ENCODE data around the gene KIF13A.

The KIF13A gene

DNA sequence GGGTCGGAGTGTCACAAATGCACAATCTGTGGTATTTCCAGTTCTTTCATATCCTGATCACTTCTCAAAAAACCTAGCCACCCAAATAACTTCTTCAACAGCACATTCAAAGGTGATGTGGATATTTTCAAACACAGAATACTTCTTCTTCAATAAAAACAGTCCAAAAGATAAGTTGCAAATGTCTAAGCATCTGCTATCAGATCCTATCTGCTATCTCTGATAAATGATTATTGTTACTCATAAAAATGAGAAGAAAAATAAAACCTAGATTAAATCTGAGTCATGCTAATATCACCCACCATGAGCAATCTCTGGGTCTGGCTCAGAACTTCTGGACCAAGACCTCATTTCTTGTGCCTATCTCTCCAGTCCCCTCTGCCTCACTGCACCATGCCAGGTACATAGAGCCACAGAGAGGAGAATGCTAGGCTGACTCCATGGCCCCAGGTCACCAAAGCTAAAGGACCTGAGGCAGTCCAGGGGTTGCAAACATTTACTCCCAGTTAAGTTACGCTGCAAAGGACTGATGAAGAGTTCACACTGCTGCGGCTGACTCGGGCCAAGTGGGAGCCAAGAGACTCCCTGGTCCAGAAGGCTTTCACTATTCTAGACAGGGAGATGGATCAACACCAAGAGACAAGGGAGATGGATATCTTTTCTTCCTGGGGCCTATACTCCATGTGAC lies 101.4 kb downstream of the KIF13A start:
- no peaks in the 10 kb centered on the region for H3K27me3 ChIP-seq (ENCODE audit: insufficient read depth, low read length)
- H3K27ac ChIP-seq (ENCODE audit: low read length), result no peak overlapping the region
- H3K9ac ChIP-seq (ENCODE audit: low read depth, low read length), result no peak overlapping the region
- H3K36me3 ChIP-seq (ENCODE audit: insufficient read depth, low read depth, low read length), result no peaks in the 10 kb centered on the region; the same call in 1 of the 2 replicates
- H3K4me3 ChIP-seq (ENCODE audit: low read length), result no peak overlapping the region
- H3K9me3 ChIP-seq (ENCODE audit: insufficient read depth, low read depth, low read length), result no peaks in the 10 kb centered on the region
- H3K4me1 ChIP-seq (ENCODE audit: insufficient read depth, low read length), result 0 out of 2 replicates have a peak, but pooled peaks cover 2% of the 10 kb centered on the region

DNA sequence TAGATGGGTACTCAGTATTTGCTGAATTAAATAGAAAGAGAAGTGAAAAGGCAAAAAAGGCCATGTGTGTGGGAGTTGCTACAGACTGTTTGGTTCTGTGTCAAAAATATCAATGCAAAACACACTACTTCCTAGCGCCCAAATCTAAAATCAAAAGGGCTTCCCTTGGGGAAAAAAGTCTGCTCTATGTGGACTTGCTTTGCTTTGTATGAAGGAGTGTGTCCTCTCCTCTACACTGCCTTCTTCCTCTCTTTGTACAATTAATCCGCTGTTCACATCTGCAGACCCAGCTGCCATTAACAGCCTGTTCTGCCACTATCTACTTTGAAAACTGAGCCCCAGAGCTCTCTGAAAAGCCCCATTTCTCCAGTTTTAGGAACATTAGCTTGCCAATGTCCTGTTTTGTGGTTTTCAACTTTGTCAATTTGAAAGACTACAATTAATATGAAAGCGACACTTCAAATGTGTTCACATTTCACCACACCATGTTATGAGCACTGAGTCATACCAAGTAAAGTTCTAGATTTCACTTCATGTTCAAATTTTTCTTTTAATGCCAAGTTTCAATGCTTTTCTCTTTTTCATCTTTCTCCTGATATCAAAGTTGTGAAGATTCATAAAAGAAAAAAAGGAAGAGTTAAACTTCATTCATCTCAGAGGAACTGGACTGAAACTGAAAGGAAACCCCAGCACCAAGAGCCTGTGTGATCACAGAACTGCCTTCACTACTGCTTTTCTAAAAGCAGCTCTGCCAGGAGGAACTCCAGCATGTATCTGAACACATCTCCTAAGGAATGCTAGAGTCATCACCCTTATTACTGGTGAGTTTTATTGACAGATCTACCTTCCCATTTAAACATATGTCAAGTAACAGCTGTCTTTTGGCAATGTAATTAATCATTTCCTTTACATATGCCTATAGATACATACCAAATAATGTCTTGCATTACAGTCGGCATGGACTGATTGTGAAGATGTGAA lies 102.6 kb downstream of the KIF13A start:
- Histone ChIP-seq H3K4me3 (ENCODE audit: low read length) (no peak overlapping the region), H3K36me3 (ENCODE audit: insufficient read depth, low read depth, low read length) (no peaks in the 10 kb centered on the region; the same call in 1 of the 2 replicates), H3K4me1 (ENCODE audit: insufficient read depth, low read length) (no peaks in the 10 kb centered on the region), H3K27me3 (ENCODE audit: insufficient read depth, low read length) (no peaks in the 10 kb centered on the region), H3K27ac (ENCODE audit: low read length) (no peak overlapping the region), H3K9ac (ENCODE audit: low read depth, low read length) (no peak overlapping the region), H3K9me3 (ENCODE audit: insufficient read depth, low read depth, low read length) (no peaks in the 10 kb centered on the region)

DNA sequence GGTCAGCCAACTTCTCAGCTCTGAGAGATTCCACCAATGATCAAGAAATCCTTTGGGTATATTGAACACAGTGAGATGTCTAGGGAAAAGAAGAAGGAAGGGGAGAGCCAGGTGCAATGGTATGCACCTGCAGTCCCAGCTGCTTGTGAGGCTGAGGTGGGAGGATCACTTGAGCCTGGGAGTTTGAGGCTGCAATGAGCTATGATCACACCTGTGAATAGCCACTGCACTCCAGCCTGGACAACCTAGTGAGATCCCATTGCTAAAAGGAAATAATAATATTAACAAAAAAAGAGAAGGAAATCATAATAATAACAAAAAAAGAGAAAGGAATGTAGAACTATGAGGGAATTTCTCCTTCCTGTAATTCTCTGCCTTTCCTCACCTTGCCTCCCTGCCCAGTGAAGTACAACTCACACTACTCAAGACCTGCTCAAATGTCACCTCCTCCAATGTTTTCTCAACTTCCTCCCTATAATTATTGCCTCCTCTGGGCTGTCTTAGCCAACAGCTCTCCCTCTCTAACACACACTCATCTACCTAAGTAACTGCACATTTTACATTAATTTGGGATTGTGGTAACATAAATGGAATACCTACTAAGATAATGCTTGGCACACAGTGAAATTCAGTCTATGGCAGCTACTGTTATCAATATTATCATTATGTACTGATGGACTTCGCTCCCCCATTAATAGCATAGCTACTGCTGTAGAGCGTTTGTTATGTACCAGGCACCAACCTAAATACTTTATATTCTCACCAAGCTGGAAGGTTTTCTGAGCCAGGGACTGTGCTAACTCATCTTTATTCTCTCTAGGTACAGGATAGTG lies 103.6 kb downstream of the KIF13A start:
- H3K4me1 ChIP-seq (ENCODE audit: insufficient read depth, low read length), result no peaks in the 10 kb centered on the region
- no peaks in the 10 kb centered on the region for H3K27me3 ChIP-seq (ENCODE audit: insufficient read depth, low read length)
- H3K36me3 ChIP-seq (ENCODE audit: insufficient read depth, low read depth, low read length), result no peaks in the 10 kb centered on the region
- no peak overlapping the region for H3K9ac ChIP-seq (ENCODE audit: low read depth, low read length)
- H3K27ac ChIP-seq (ENCODE audit: low read length), result no peak overlapping the region
- H3K4me3 ChIP-seq (ENCODE audit: low read length), result no peak overlapping the region
- no peaks in the 10 kb centered on the region for H3K9me3 ChIP-seq (ENCODE audit: insufficient read depth, low read depth, low read length)

DNA sequence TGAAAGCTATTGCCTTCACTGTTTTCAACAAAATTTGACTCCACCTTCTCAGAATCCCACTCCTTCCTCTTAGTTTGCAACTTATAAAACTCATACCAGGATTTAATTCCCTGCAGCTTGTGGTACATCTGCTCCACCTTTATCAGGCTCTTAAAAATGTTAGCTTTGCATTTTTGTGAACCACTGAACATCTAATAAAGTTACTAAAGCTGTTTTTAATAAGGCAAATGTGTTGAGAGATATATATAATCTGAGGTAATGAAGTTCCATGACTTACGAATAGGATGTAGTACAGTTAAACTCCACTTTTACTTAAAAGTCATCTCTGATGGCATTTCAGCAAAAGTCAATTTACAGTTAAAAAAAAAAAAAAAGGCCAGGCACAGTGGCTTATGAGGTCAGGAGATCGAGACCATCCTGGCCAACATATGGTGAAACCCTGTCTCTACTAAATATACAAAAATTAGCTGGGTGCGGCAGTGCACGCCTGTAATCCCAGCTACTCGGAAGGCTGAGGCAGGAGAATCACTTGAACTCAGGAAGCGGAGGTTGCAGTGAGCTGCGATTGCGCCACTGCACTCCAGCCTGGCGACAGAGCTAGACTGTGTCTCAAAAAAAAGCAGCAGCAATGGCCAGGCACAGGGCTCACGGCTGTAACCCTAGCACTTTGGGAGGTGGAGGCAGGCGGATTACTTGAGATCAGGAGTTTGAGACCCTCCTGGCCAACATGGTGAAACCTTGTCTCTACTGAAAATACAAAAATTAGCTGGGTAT lies 106.2 kb downstream of the KIF13A start:
- H3K4me3 ChIP-seq (ENCODE audit: low read length), result no peak overlapping the region
- H3K36me3 ChIP-seq (ENCODE audit: insufficient read depth, low read depth, low read length), result no peaks in the 10 kb centered on the region
- H3K4me1 ChIP-seq (ENCODE audit: insufficient read depth, low read length), result no peaks in the 10 kb centered on the region
- no peaks in the 10 kb centered on the region for H3K9me3 ChIP-seq (ENCODE audit: insufficient read depth, low read depth, low read length)
- H3K27me3 ChIP-seq (ENCODE audit: insufficient read depth, low read length), result no peaks in the 10 kb centered on the region
- no peak overlapping the region for H3K9ac ChIP-seq (ENCODE audit: low read depth, low read length)
- no peak overlapping the region for H3K27ac ChIP-seq (ENCODE audit: low read length)

DNA sequence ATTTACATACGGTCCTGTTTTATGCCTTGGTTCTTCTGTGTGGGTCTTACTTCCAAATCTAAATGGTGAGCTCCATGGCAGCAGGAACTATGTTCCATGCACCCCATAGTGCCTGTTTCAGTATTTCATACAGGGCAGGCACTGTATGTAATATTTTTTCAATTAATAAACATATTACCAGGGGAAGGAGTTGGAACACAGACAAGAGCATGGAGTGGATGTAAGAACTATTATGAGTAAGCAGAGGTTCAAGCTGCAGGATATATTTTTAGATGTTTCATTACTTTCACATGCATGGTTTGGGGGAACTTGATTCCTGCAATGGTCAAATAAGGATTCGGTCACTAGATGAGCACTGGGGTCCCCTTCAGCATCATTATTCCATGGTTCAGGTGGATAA lies 108.3 kb downstream of the KIF13A start:
- no peak overlapping the region for H3K9ac ChIP-seq (ENCODE audit: low read depth, low read length)
- no peaks in the 10 kb centered on the region for H3K9me3 ChIP-seq (ENCODE audit: insufficient read depth, low read depth, low read length)
- H3K27ac ChIP-seq (ENCODE audit: low read length), result no peak overlapping the region
- H3K4me1 ChIP-seq (ENCODE audit: insufficient read depth, low read length), result no peaks in the 10 kb centered on the region
- no peaks in the 10 kb centered on the region for H3K36me3 ChIP-seq (ENCODE audit: insufficient read depth, low read depth, low read length)
- H3K4me3 ChIP-seq (ENCODE audit: low read length), result no peak overlapping the region
- H3K27me3 ChIP-seq (ENCODE audit: insufficient read depth, low read length), result no peaks in the 10 kb centered on the region

DNA sequence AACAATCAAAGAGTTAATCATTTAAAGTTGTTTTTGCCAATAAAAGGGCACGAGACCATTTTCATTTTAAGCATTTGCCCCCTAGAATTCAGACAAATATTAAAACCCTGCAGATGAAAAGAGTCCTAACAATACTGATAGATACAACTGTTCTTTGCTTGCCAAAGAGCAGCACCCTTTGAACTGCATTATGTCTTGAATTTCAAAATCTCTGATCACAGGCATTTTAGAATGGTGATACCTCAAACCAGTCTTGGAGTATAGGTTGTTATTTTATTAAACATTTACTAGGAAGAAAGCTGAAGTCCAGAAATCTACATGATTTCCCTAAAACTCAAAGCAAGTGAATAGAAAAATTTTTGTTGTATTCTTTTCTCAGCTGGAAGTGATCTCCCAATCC lies 108.7 kb downstream of the KIF13A start:
- no peaks in the 10 kb centered on the region for H3K27me3 ChIP-seq (ENCODE audit: insufficient read depth, low read length)
- H3K9ac ChIP-seq (ENCODE audit: low read depth, low read length), result no peak overlapping the region
- no peak overlapping the region for H3K4me3 ChIP-seq (ENCODE audit: low read length)
- H3K9me3 ChIP-seq (ENCODE audit: insufficient read depth, low read depth, low read length), result no peaks in the 10 kb centered on the region
- no peaks in the 10 kb centered on the region for H3K4me1 ChIP-seq (ENCODE audit: insufficient read depth, low read length)
- no peaks in the 10 kb centered on the region for H3K36me3 ChIP-seq (ENCODE audit: insufficient read depth, low read depth, low read length)
- H3K27ac ChIP-seq (ENCODE audit: low read length), result no peak overlapping the region

DNA sequence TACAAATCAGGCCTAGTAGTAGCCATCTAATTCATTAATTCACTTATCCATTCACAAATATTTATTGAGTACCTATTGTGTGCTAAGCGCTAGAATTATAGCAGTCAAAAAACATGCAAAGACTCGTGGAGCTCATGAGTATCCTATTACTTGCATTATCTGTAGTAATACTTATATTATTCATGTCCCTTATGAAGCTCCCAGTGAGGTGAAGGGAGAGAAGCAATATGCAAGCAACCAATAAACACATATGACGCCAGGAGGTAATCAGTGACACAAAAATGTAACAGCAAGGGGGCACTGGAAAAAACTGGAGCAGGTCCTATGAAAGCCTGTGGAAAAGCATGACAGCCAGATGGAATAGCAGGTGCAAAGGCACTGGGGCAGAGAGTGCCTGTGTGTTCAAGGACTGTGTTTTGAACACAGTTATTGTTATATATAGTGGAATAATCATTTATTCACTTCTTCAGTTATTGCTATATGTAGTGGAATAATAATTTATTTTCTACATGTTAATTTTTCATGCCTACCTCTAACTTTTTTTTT lies 109.5 kb downstream of the KIF13A start:
- Histone ChIP-seq H3K4me3 (ENCODE audit: low read length) (no peak overlapping the region), H3K27ac (ENCODE audit: low read length) (no peak overlapping the region), H3K9ac (ENCODE audit: low read depth, low read length) (no peak overlapping the region), H3K36me3 (ENCODE audit: insufficient read depth, low read depth, low read length) (peaks cover 4% of the 10 kb centered on the region; the same call in 1 of the 2 replicates), H3K4me1 (ENCODE audit: insufficient read depth, low read length) (no peaks in the 10 kb centered on the region), H3K9me3 (ENCODE audit: insufficient read depth, low read depth, low read length) (no peaks in the 10 kb centered on the region), H3K27me3 (ENCODE audit: insufficient read depth, low read length) (no peaks in the 10 kb centered on the region)

DNA sequence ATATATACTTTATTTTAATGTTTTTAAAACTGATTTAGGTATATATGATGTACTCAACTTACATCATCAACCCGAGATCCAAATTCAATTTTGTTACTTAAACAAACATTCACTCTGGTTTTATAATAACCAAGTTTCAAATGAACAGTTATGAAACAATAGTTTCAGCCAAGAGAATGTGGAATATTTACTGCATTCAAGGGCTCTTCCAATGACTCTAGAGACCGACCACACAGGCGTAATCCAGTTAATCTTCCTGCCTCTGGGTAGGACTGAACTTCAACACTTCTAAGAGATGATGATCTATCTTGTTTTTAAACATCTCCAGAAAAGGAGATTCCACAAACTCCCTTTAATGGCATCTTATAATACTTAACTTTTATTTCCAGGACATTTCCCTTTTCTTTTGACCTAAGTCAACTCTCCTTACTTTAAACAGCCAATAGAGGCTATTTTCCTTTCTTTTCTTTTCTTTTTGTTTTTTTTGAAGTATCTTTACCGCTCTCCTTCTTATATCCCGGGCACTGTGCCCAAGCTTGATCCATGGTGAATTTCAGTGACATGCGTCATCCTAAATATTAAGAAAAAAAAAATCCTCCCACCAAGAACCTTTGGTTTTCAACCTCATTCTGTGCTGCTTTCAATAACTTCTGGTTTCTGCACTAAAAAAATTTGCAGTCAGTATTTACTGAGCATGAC lies 110.1 kb downstream of the KIF13A start:
- no peak overlapping the region for H3K27ac ChIP-seq (ENCODE audit: low read length)
- H3K9ac ChIP-seq (ENCODE audit: low read depth, low read length), result no peak overlapping the region
- no peaks in the 10 kb centered on the region for H3K4me1 ChIP-seq (ENCODE audit: insufficient read depth, low read length)
- H3K9me3 ChIP-seq (ENCODE audit: insufficient read depth, low read depth, low read length), result no peaks in the 10 kb centered on the region
- H3K36me3 ChIP-seq (ENCODE audit: insufficient read depth, low read depth, low read length), result peaks cover 5% of the 10 kb centered on the region; the same call in 1 of the 2 replicates
- no peak overlapping the region for H3K4me3 ChIP-seq (ENCODE audit: low read length)
- no peaks in the 10 kb centered on the region for H3K27me3 ChIP-seq (ENCODE audit: insufficient read depth, low read length)

DNA sequence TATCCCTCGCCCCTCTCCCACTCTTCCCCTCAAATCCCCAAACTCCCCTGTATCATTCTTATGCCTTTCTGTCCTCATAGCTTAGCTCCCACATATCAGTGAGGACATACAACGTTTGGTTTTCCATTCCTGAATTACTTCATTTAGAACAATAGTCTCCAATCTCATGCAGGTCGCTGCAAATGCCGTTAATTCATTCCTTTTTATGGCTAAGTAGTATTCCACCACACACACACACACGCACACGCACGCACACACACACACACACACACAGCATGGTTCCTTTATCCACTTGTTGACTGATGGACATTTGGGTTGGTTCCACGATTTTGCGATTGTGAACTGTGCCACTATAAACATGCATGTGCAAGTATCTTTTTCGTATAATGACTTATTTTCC lies 112.7 kb downstream of the KIF13A start:
- Histone ChIP-seq H3K4me3 (ENCODE audit: low read length) (no peak overlapping the region), H3K9ac (ENCODE audit: low read depth, low read length) (no peak overlapping the region), H3K36me3 (ENCODE audit: insufficient read depth, low read depth, low read length) (peaks cover 11% of the 10 kb centered on the region; the same call in 1 of the 2 replicates), H3K27ac (ENCODE audit: low read length) (no peak overlapping the region), H3K27me3 (ENCODE audit: insufficient read depth, low read length) (no peaks in the 10 kb centered on the region), H3K4me1 (ENCODE audit: insufficient read depth, low read length) (no peaks in the 10 kb centered on the region), H3K9me3 (ENCODE audit: insufficient read depth, low read depth, low read length) (no peaks in the 10 kb centered on the region)

DNA sequence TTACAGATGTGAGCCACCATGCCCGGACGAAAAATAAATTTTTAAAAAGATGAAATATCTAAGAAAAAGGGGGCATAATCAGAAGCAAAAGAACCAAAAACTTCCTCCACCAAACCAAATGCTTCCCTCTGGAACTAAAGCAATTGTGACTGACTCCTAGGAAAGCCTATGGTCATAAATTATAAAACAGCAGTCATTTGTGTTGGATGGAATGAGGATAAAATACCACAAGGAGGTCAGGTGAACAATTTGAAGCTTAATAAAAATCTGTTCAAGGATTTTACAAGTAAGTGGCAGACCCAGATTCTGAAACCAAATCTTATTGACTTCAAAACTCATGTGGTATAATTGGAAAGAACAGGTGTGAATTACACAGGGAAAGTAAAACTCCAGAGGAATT lies 114.5 kb downstream of the KIF13A start:
- Histone ChIP-seq H3K27me3 (ENCODE audit: insufficient read depth, low read length) (no peaks in the 10 kb centered on the region), H3K9me3 (ENCODE audit: insufficient read depth, low read depth, low read length) (no peaks in the 10 kb centered on the region), H3K9ac (ENCODE audit: low read depth, low read length) (no peak overlapping the region), H3K4me1 (ENCODE audit: insufficient read depth, low read length) (no peaks in the 10 kb centered on the region), H3K4me3 (ENCODE audit: low read length) (no peak overlapping the region), H3K36me3 (ENCODE audit: insufficient read depth, low read depth, low read length) (peaks cover 11% of the 10 kb centered on the region; the same call in 1 of the 2 replicates), H3K27ac (ENCODE audit: low read length) (no peak overlapping the region)
